SHP77 treated with DMSO at 0.1 percent for 48 hours (cell line): Measurements from ENCODE around the gene OR4K15.
"Not testable (repeated sequence)": the region's sequence is repeated elsewhere in the genome, so short reads cannot be mapped to it uniquely, and the experiment has no call there.

Source experiments
- DNase-seq: peaks from one replicate; lab custom pipeline; 2025; lab: John Stamatoyannopoulos, UW

The OR4K15 gene, protein sequence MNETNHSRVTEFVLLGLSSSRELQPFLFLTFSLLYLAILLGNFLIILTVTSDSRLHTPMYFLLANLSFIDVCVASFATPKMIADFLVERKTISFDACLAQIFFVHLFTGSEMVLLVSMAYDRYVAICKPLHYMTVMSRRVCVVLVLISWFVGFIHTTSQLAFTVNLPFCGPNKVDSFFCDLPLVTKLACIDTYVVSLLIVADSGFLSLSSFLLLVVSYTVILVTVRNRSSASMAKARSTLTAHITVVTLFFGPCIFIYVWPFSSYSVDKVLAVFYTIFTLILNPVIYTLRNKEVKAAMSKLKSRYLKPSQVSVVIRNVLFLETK

DNA sequence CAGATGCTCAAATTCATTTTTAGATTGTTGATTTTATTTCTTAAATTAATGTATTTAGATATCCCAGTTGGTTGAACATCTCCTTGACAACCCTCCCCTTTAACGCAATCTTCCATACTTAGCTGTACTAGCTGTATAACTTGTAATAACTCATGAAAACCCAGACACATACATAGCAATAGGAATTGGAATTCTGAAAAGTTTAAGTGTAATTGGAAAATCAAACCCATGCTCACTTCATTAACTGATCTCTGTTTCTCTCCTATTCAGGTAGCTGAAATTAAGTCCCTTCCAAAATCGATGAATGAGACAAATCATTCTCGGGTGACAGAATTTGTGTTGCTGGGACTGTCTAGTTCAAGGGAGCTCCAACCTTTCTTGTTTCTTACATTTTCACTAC, at the start of gene OR4K15:
Gene OR4K15 (plus strand): TSS at position 301 of the 400 bp plus-strand sequence. CDS start 0 bp downstream, at position 301.
- no peak for DNase-seq

GRCh38 chr14:19930617-19931016, 44.8 kb upstream of the OR4K15 start, which contains the start of gene OR4K1:
OR4K1 (plus strand) TSS chr14:19930917; CDS start chr14:19935667, 4,750 bp downstream.
- DNase-seq, result no peak

DNA sequence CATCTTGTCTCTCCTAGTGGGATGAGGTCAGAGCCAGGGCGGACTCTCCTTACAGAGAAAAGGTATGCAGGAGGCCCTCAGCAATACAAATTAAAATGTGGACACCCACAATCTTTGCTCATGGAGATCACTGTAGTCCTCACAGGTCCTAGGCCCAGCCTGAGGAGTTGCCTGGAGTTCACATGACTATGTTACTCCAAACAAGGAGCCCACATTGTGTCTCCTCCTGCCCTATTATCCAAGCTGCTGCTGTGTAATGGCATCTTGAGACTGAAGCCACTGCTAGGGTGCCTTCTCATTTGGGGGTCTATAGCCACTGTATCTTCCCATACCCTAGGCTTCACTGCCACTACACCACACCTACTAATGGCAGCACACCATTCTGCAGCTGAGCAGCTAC, 33.7 kb upstream of the OR4K15 start:
- DNase-seq, result no peak

GRCh38 chr14:19947413-19948090, 27.8 kb upstream of the OR4K15 start:
- no peak for DNase-seq

DNA sequence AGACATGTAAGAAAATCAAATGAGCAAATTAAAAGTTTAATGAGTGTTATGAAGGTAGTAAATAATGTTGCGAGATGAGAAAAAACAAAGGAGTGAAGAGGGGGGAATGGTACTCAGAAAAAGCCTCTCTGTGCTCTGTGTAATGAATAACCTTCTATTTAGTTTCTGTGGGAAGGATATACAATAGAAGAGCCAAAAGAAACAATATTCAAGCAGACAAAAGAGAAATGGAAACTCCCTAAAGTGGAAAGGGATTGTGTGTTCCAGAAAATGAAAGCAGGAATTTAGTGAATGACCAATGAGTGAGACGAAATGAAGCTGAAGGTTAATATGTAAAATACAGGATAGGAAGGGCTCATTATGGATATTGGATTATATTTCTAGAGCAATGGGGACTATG, 26.2 kb upstream of the OR4K15 start:
- DNase-seq, result no peak

- DNase-seq, result not testable (repeated sequence)
These were observed 5.7 kb upstream of the OR4K15 start for GRCh38 chr14:19969735-19970134.

GRCh38 chr14:19974844-19975243, 547 bp upstream of the OR4K15 start:
- no peak for DNase-seq

DNA sequence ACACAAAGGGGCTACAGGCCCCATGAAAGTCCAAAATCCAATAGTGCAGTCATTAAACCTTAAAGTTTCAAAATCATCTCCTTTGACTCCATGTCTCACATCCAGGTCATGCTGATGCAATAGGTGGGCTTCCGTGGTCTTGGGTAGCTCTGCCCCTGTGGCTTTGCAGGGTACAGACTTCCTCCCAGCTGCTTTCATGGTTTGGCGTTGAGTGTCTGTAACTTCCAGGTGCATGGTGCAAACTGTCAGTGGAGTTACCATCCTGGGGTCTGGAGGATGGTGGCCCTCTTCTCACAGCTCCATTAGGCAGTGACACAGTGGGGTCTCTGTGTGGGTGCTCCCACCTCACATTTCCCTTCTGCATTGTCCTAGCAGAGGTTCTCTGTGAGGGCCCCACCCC, 18.0 kb downstream of the OR4K15 start:
- no peak for DNase-seq

DNA sequence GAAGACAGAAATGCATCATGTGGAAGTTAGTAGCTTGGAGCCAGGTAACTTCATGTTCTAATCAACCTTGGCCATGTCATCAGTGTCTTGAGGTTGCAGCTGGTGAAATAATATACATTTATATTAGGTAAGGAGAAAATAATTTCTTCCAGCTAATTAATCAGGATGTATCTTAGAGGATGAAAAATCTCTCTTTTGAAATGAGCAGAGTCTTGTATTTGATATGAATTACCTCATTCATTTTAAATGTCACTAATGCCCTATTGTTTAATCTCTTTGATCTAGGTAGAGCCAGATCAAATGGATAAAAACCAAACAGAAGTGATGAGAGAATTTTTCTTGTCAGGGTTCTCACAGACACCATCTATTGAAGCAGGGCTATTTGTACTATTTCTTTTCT, 26.5 kb downstream of the OR4K15 start, which contains the start of gene OR4Q2:
Gene OR4Q2 (plus strand): TSS at position 301 of the 400 bp plus-strand sequence.
- DNase-seq, result no peak

DNA sequence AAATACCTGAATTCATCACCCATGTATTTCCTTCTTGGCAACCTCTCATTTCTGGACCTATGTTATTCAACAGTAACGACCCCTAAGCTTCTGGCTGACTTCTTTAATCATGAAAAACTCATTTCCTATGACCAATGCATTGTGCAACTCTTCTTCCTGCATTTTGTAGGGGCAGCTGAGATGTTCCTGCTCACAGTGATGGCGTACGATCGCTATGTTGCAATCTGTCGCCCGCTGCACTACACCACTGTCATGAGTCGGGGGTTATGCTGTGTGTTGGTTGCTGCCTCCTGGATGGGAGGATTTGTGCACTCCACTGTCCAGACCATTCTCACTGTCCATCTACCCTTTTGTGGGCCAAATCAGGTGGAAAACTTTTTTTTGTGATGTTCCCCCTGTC, 26.9 kb downstream of the OR4K15 start:
- no peak for DNase-seq

GRCh38 chr14:20008156-20008555, 32.8 kb downstream of the OR4K15 start:
- no peak for DNase-seq

GRCh38 chr14:20019257-20019865, 44.0 kb downstream of the OR4K15 start, which contains the start of gene OR4K14:
OR4K14 (minus strand) TSS chr14:20019307; CDS start chr14:20015193, 4,114 bp downstream.
- DNase-seq, result no peak
